SK-MEL-5 (cell line): ENCODE measurements around the gene UROD. TPM values are rescaled to one million over a fixed set of nuclear protein-coding genes. Genes with fewer than 3 reads are reported as not detected.

Experiments
- total RNA-seq: library from RNA; depleted of rRNA; stranded (reverse); fragments of >200 nt; shearing (Covaris generic); gene quantifications from 2 replicates; pipeline ENCODE4 v1.2.3, GENCODE V29; 2014; rRNA removed

The UROD gene
- total RNA-seq, 1 experiment from 2014 or later = 78.9 TPM

Other genes with a start within 250 kb of the UROD start
- gene RPS8, start 236.7 kb upstream of the UROD start, total RNA-seq = 2,103 and 2,284 TPM in 2 replicates
- not detected in 2 replicates for gene BEST4, start 224.1 kb upstream of the UROD start, total RNA-seq
- 3.4 and 5.0 TPM in 2 replicates for gene PLK3, start 211.9 kb upstream of the UROD start, total RNA-seq
- not detected in 2 replicates for gene DYNLT4, start 204.9 kb upstream of the UROD start, total RNA-seq
- gene BTBD19, start 203.7 kb upstream of the UROD start, total RNA-seq = 0.69 TPM in 1 of 2 replicates, not detected in the other
- gene PTCH2, start 169.0 kb upstream of the UROD start, total RNA-seq = 0.03 TPM in 1 of 2 replicates, not detected in the other
- 23.5 and 27.5 TPM in 2 replicates for gene EIF2B3, start 25.7 kb upstream of the UROD start, total RNA-seq
- 17.8 and 18.6 TPM in 2 replicates for gene HECTD3, start 930 bp upstream of the UROD start, total RNA-seq
- 2.2 and 2.6 TPM in 2 replicates for gene ZSWIM5, start 194.4 kb downstream of the UROD start, total RNA-seq